OCI-LY3 (cell line): Measurements from ENCODE around the gene GGTA1.

ENCODE experiments used
- CTCF ChIP-seq: fragments of 200-600, 300-600 bp; sonication (generic); IDR thresholded peaks from 2 replicates; pipeline ENCODE4 v1.5.1; 2014; ENCODE audit warnings: antibody characterized with exemption, low read length, low read depth
- EZH2phosphoT487 ChIP-seq: fragments of 200-600 bp; shearing (Covaris generic); IDR thresholded peaks from 2 replicates; pipeline ENCODE4 v1.6.1; 2018; ENCODE audit warnings: antibody characterized with exemption, mixed run types, low read depth

GRCh38 chr9:121529237-121529987 is 29.8 kb upstream of the GGTA1 start:
- TF ChIP-seq CTCF (no peak), EZH2phosphoT487 (no peak)
